IMR-90 (cell line): ENCODE data around the gene ZNF688. TPM values are rescaled to one million over a fixed set of nuclear protein-coding genes. Genes with fewer than 3 reads are reported as not detected.

Experiments
- ATAC-seq: fragments of 200-7000 bp; cut with Tn5 transposase; 2 replicates; pipeline ENCODE4 v1.9.1; 2020; ENCODE audit warnings: low read depth, mild to moderate bottlenecking, moderate library complexity
- BruUV-seq: library from RNA; stranded (reverse); fragments of 400-500 nt; replicated peaks from 2 replicates; lab custom pipeline; 2021; lab: Mats Ljungman, UMichigan
- CTCF ChIA-PET: fragments of 300-600 bp; formaldehyde crosslinking; extraction: SDS; loops from one replicate; lab custom pipeline; 2021; ENCODE audit warnings: antibody characterized with exemption; lab: Yijun Ruan, JAX
- POLR2A ChIA-PET: fragments of 300-600 bp; sonication (Branson Sonifier 250); formaldehyde crosslinking; loops from one replicate; lab custom pipeline; 2022; ENCODE audit warnings: antibody characterized with exemption; ENCODE audit not compliant: unreplicated experiment; lab: Charles Lee
- DNase-seq: peaks from one replicate; pipeline ENCODE4 v3.0.0; 2013
- H2AFZ ChIP-seq: replicated peaks from 2 replicates; pipeline ENCODE3; 2013; ENCODE audit warnings: low read length, mild to moderate bottlenecking; ENCODE audit not compliant: poor library complexity
- H2AK5ac ChIP-seq: 2 replicates; pipeline ENCODE4 v1.6.1; 2013; ENCODE audit warnings: low read depth, low read length, inconsistent platforms
- H2AK9ac ChIP-seq: replicated peaks from 2 replicates; pipeline ENCODE3; 2013; ENCODE audit warnings: mild to moderate bottlenecking, low read depth, low read length, moderate library complexity; ENCODE audit not compliant: poor library complexity
- H2BK120ac ChIP-seq: 2 replicates; pipeline ENCODE4 v1.6.1; 2013; ENCODE audit warnings: low read depth, low read length, inconsistent platforms
- H2BK15ac ChIP-seq: 3 replicates; pipeline ENCODE4 v1.6.1; 2013; ENCODE audit warnings: low read depth, low read length, inconsistent platforms
- H2BK20ac ChIP-seq: 2 replicates; pipeline ENCODE4 v1.6.1; 2013; ENCODE audit warnings: low read depth, mild to moderate bottlenecking, inconsistent platforms, low read length, moderate library complexity
- H2BK5ac ChIP-seq: 2 replicates; pipeline ENCODE4 v1.6.1; 2013; ENCODE audit warnings: mild to moderate bottlenecking, low read depth, low read length, inconsistent platforms; ENCODE audit not compliant: poor library complexity, severe bottlenecking
- H3K14ac ChIP-seq: replicated peaks from 2 replicates; pipeline ENCODE4 v1.6.1; 2013; ENCODE audit warnings: low read depth, low read length, inconsistent platforms
- H3K18ac ChIP-seq: 2 replicates; pipeline ENCODE4 v1.6.1; 2013; ENCODE audit warnings: low read depth, low read length, control low read depth
- H3K23ac ChIP-seq: 2 replicates; pipeline ENCODE4 v1.6.1; 2013; ENCODE audit warnings: low read depth, low read length, inconsistent platforms
- H3K27ac ChIP-seq: 2 replicates; pipeline ENCODE4 v1.5.1; 2013; ENCODE audit warnings: mild to moderate bottlenecking, control low read depth, low read length; ENCODE audit not compliant: insufficient read depth
- H3K27me3 ChIP-seq: 2 replicates; pipeline ENCODE4 v1.6.1; 2013; ENCODE audit warnings: low read length; ENCODE audit not compliant: control insufficient read depth, insufficient read depth
- H3K36me3 ChIP-seq: 2 replicates; pipeline ENCODE4 v1.6.1; 2013; ENCODE audit warnings: low read length, mixed read lengths; ENCODE audit not compliant: control insufficient read depth, insufficient read depth
- H3K4ac ChIP-seq: 2 replicates; pipeline ENCODE4 v1.6.1; 2013; ENCODE audit warnings: low read depth, low read length, inconsistent platforms
- H3K4me1 ChIP-seq: 2 replicates; pipeline ENCODE4 v1.6.1; 2013; ENCODE audit warnings: low read length, mixed read lengths; ENCODE audit not compliant: control insufficient read depth, insufficient read depth
- H3K4me2 ChIP-seq: 2 replicates; pipeline ENCODE4 v1.6.1; 2013; ENCODE audit warnings: low read depth, mild to moderate bottlenecking, control low read depth, low read length, moderate library complexity
- H3K4me3 ChIP-seq: 2 replicates; pipeline ENCODE4 v1.5.1; 2013; ENCODE audit warnings: low read depth, mild to moderate bottlenecking, control low read depth, low read length, moderate library complexity; ENCODE audit not compliant: insufficient read depth
- H3K56ac ChIP-seq: 2 replicates; pipeline ENCODE4 v1.6.1; 2013; ENCODE audit warnings: low read length, inconsistent platforms; ENCODE audit not compliant: insufficient read depth; ENCODE audit errors: extremely low read depth
- H3K79me1 ChIP-seq, 2 experiments: 2 replicates each; pipeline ENCODE4 v1.6.1; 2013; ENCODE audit warnings: low read length in 2 of 2, inconsistent platforms in 1 of 2, low read depth in 1 of 2
- H3K9ac ChIP-seq: 2 replicates; pipeline ENCODE4 v1.6.1; 2013; ENCODE audit warnings: low read depth, low read length, control low read depth
- H3K9me1 ChIP-seq: 2 replicates; pipeline ENCODE4 v1.6.1; 2013; ENCODE audit warnings: low read length, inconsistent platforms; ENCODE audit not compliant: insufficient read depth
- H3K9me3 ChIP-seq: 2 replicates; pipeline ENCODE4 v1.6.1; 2013; ENCODE audit warnings: low read length; ENCODE audit not compliant: control insufficient read depth, insufficient read depth
- H4K20me1 ChIP-seq: 2 replicates; pipeline ENCODE4 v1.6.1; 2013; ENCODE audit warnings: low read length, inconsistent platforms; ENCODE audit not compliant: insufficient read depth
- H4K5ac ChIP-seq: 2 replicates; pipeline ENCODE4 v1.6.1; 2013; ENCODE audit warnings: mild to moderate bottlenecking, low read depth, low read length, control low read depth
- H4K8ac ChIP-seq, 2 experiments: 2 replicates each; pipeline ENCODE4 v1.6.1; 2013; ENCODE audit warnings: low read depth in 2 of 2, low read length in 2 of 2, control low read depth in 1 of 2, inconsistent platforms in 1 of 2
- H4K91ac ChIP-seq: 2 replicates; pipeline ENCODE4 v1.6.1; 2013; ENCODE audit warnings: low read depth, low read length, inconsistent platforms; ENCODE audit not compliant: insufficient read depth
- BHLHE40 ChIP-seq: fragments of 150-350 bp; IDR thresholded peaks from 2 replicates; pipeline ENCODE4 v1.6.1; 2016; ENCODE audit warnings: mild to moderate bottlenecking, low read depth, low read length
- CEBPB ChIP-seq: IDR thresholded peaks from 2 replicates; pipeline ENCODE4 v1.6.1; 2012; ENCODE audit warnings: low read depth, low read length, improper control_type of control experiment
- ELK1 ChIP-seq: fragments of 150-350 bp; IDR thresholded peaks from 2 replicates; pipeline ENCODE4 v1.6.1; 2016; ENCODE audit warnings: low read depth, mild to moderate bottlenecking, low read length, moderate library complexity, borderline replicate concordance
- FOS ChIP-seq: fragments of 150-350 bp; IDR thresholded peaks from 2 replicates; pipeline ENCODE4 v1.6.1; 2016; ENCODE audit warnings: low read depth, low read length
- RFX5 ChIP-seq: IDR thresholded peaks from 2 replicates; pipeline ENCODE4 v1.8.0; 2012; ENCODE audit warnings: low read depth, mild to moderate bottlenecking, low read length, moderate library complexity
- SMC3 ChIP-seq: fragments of 150-350 bp; IDR thresholded peaks from 2 replicates; pipeline ENCODE4 v1.6.1; 2016; ENCODE audit warnings: low read depth, mild to moderate bottlenecking, antibody characterized with exemption, low read length, moderate library complexity
- WGBS, 2 experiments: methylation state at CpG; one replicate each; pipeline versions ENCODE4 v1.1.5 to v1.1.7; 2013; ENCODE audit warnings: missing lambda C conversion rate in 2 of 2; ENCODE audit not compliant: insufficient read length in 1 of 2; ENCODE audit errors: extremely low coverage in 2 of 2; 5-methylcytosine and 5-hydroxymethylcytosine counted together
- dilution Hi-C: fragments of 300-500 bp; cut with HindIII; formaldehyde crosslinking; loops from one replicate; pipeline ENCODE4 v1.14.3; 2018; ENCODE audit warnings: low sequenced_read_pairs; ENCODE audit not compliant: unreplicated experiment
- in situ Hi-C: fragments of 300-500 bp; cut with MboI; formaldehyde crosslinking; loops from 3 replicates; pipeline ENCODE4 v1.14.3; 2019; ENCODE audit warnings: low sequenced_read_pairs, inconsistent platforms, mixed read lengths
- intact Hi-C: fragments of 100-400 bp; cut with micrococcal nuclease; formaldehyde crosslinking; loops from 2 replicates; pipeline ENCODE4 v1.10.0; 2022
- polyA plus RNA-seq, 3 experiments: library from polyadenylated mRNA; depleted of rRNA; stranded (reverse); fragments of >200 nt; gene quantifications; 2 replicates each; pipeline ENCODE4 v1.2.3, GENCODE V29; 2012; ENCODE audit warnings: low replicate concordance in 1 of 3
- total RNA-seq: library from RNA; depleted of rRNA; stranded (reverse); fragments of >200 nt; gene quantifications from 2 replicates; pipeline ENCODE4 v1.2.3, GENCODE V29; 2012

Gene ZNF688
- total and polyA plus RNA-seq, 2 of the 4 experiments (the other 2 are of a cell fraction): 1.8 to 3.7 TPM

- no peak overlapping the region for H2BK20ac ChIP-seq
- no peak overlapping the region for H2BK5ac ChIP-seq
- H4K20me1 ChIP-seq: no peaks in the 10 kb centered on the region
- H3K4me2 ChIP-seq: no peak overlapping the region
- TF ChIP-seq CEBPB (no peak), SMC3 (no peak), BHLHE40 (no peak), RFX5 (no peak), FOS (no peak), ELK1 (no peak)
- H2AK5ac ChIP-seq: no peak overlapping the region
- BruUV-seq: no TSS peak
- 82% methylated on average over 2 of the region's 3 CpGs; no CpG with 5 or more reads in 1 of the 2 experiments for WGBS, 2 experiments
- dilution Hi-C loops: no loop called here
- H2AK9ac ChIP-seq: no peak overlapping the region
- DNase-seq (no peak), ATAC-seq (no peak)
- H4K91ac ChIP-seq: no peak overlapping the region
- H4K5ac ChIP-seq: no peak overlapping the region
- H3K4ac ChIP-seq: no peak overlapping the region
- intact Hi-C loops: no loop called here
- no peak overlapping the region for H2BK15ac ChIP-seq
- no peak overlapping the region for H3K23ac ChIP-seq
- no peak overlapping the region for H3K14ac ChIP-seq
- no peak overlapping the region for H3K18ac ChIP-seq
- no peak overlapping the region for H2AFZ ChIP-seq
- H3K79me1 ChIP-seq: 0 out of 4 replicates have a peak, but pooled peaks cover 0 to 6% of the 10 kb centered on the region in 2 experiments
- no peaks in the 10 kb centered on the region; the same call in 1 of the 2 replicates for H3K9me3 ChIP-seq
- ChIA-PET CTCF (interaction anchor here (0.5 kb wide), 1 partner anchor 11 kb away, joined by 3 read pairs; no protein-coding TSS in a partner anchor), POLR2A (no interaction called here)
- peaks cover 6% of the 10 kb centered on the region; the same call in 1 of the 2 replicates for H3K4me1 ChIP-seq
- no peak overlapping the region for H2BK120ac ChIP-seq
- no peak overlapping the region for H4K8ac ChIP-seq
- peaks cover 16% of the 10 kb centered on the region for H3K36me3 ChIP-seq
- H3K56ac ChIP-seq: no peak overlapping the region
- no peak overlapping the region for H3K27ac ChIP-seq
- H3K4me3 ChIP-seq: no peak overlapping the region
- H3K27me3 ChIP-seq: no peaks in the 10 kb centered on the region
- no peak overlapping the region for H3K9ac ChIP-seq
- H3K9me1 ChIP-seq: no peaks in the 10 kb centered on the region; the same call in 1 of the 2 replicates
- in situ Hi-C loops: no loop called here
Measured at GRCh38 chr16:30600215-30600614, 28.7 kb upstream of the ZNF688 start.
